ENCODE results near the gene CUL4A.

DNA sequence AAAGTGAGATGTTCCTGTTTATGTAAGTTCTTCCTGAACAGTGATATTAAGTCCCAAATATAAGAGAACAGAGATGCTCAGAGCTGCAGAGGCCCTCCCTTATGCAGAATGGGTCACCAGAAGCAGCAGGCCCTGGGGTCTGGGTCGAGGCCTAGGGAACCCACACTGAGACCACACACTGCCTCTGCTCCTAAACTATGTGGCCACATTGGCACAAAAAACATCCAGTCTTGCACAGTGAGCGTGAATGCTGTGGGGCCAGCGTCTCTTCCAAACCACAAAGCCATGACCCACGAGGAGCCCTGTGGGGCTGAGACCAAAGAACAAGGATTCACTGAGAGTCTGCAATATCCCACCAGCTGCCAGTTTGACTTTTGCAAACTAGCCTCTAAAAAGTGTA, 27.4 kb upstream of the CUL4A start:
- TF ChIP-seq CTCF (IDR thresholded peaks at IDR 0.05; ENCODE audit: low read depth, low read length, poor library complexity, severe bottlenecking) (no peak), EZH2phosphoT487 (IDR thresholded peaks at IDR 0.05; ENCODE audit: borderline replicate concordance, low read length) (no peak)
